ENCODE results near the gene CTIF. TPM values are rescaled to one million over a fixed set of nuclear protein-coding genes. Genes with fewer than 3 reads are reported as not detected.

CTIF gene
- total RNA-seq, 1 experiment from 2014 or later, result 95.8 TPM

- intact Hi-C loops (cut with micrococcal nuclease), result loop anchor here (2.0 kb wide), 1 partner anchor 76 kb away; no protein-coding TSS in a partner anchor
- peak; percentile 62 for DNase-seq (ENCODE audit: unreplicated experiment)
- POLR2A ChIA-PET, result interaction anchor here (0.6 to 1.5 kb wide), 4 partner anchors 11 to 80 kb away, joined by 3 to 4 read pairs (median 4); no protein-coding TSS in a partner anchor
- Mint-ChIP-seq H3K4me3 (ENCODE audit: unreplicated experiment) (no peak overlapping the region), H3K27me3 (ENCODE audit: insufficient read depth, unreplicated experiment) (no peaks in the 10 kb centered on the region), H3K9me3 (ENCODE audit: unreplicated experiment) (no peaks in the 10 kb centered on the region), H3K27ac (ENCODE audit: low read depth, unreplicated experiment) (peak overlapping the region; percentile 80), H3K36me3 (ENCODE audit: insufficient read depth, unreplicated experiment) (no peaks in the 10 kb centered on the region), H3K4me1 (ENCODE audit: insufficient read depth, unreplicated experiment) (peaks cover 16% of the 10 kb centered on the region)
- BruUV-seq (replicated peaks), result no TSS peak
- no peak for TF ChIP-seq CTCF (IDR thresholded peaks at IDR 0.05; ENCODE audit: unreplicated experiment)
- CTCF ChIA-PET, result interaction anchor here (0.6 to 0.7 kb wide), 2 partner anchors 57 to 73 kb away, joined by 4 to 5 read pairs; no protein-coding TSS in a partner anchor
Observed at GRCh38 chr18:48872234-48873145, 333.7 kb downstream of the CTIF start.

- no TSS peak for BruUV-seq (replicated peaks)
- Mint-ChIP-seq H3K27ac (ENCODE audit: low read depth, unreplicated experiment) (no peak overlapping the region), H3K9me3 (ENCODE audit: unreplicated experiment) (no peaks in the 10 kb centered on the region), H3K36me3 (ENCODE audit: insufficient read depth, unreplicated experiment) (no peaks in the 10 kb centered on the region), H3K4me3 (ENCODE audit: unreplicated experiment) (no peak overlapping the region), H3K4me1 (ENCODE audit: insufficient read depth, unreplicated experiment) (peaks cover 21% of the 10 kb centered on the region), H3K27me3 (ENCODE audit: insufficient read depth, unreplicated experiment) (no peaks in the 10 kb centered on the region)
- intact Hi-C loops (cut with micrococcal nuclease), result no loop called here
- DNase-seq (ENCODE audit: unreplicated experiment), result no peak
- CTCF ChIA-PET, result interaction anchor here (0.8 kb wide), 1 partner anchor 167 kb away, joined by 3 read pairs; no protein-coding TSS in a partner anchor
- POLR2A ChIA-PET, result interaction anchor here (1.5 kb wide), 1 partner anchor 77 kb away, joined by 4 read pairs; no protein-coding TSS in a partner anchor
- no peak for TF ChIP-seq CTCF (IDR thresholded peaks at IDR 0.05; ENCODE audit: unreplicated experiment)
Observed at GRCh38 chr18:48874233-48874632, 335.4 kb downstream of the CTIF start.

GRCh38 chr18:48874701-48875162 lies 335.9 kb downstream of the CTIF start:
- no peaks in the 10 kb centered on the region for H3K36me3 Mint-ChIP-seq (ENCODE audit: insufficient read depth, unreplicated experiment)
- no peak overlapping the region for H3K4me3 Mint-ChIP-seq (ENCODE audit: unreplicated experiment)
- no peaks in the 10 kb centered on the region for H3K27me3 Mint-ChIP-seq (ENCODE audit: insufficient read depth, unreplicated experiment)
- H3K9me3 Mint-ChIP-seq (ENCODE audit: unreplicated experiment), result no peaks in the 10 kb centered on the region
- CTCF ChIA-PET, result interaction anchor here (0.8 kb wide), 1 partner anchor 167 kb away, joined by 3 read pairs; no protein-coding TSS in a partner anchor
- intact Hi-C loops (cut with micrococcal nuclease), result no loop called here
- no peak overlapping the region for H3K27ac Mint-ChIP-seq (ENCODE audit: low read depth, unreplicated experiment)
- TF ChIP-seq CTCF (IDR thresholded peaks at IDR 0.05; ENCODE audit: unreplicated experiment), result no peak
- H3K4me1 Mint-ChIP-seq (ENCODE audit: insufficient read depth, unreplicated experiment), result peaks cover 21% of the 10 kb centered on the region
- POLR2A ChIA-PET, result no interaction called here
- no TSS peak for BruUV-seq (replicated peaks)
- no peak for DNase-seq (ENCODE audit: unreplicated experiment)

- Mint-ChIP-seq H3K36me3 (ENCODE audit: insufficient read depth, unreplicated experiment) (no peaks in the 10 kb centered on the region), H3K27me3 (ENCODE audit: insufficient read depth, unreplicated experiment) (no peaks in the 10 kb centered on the region), H3K4me3 (ENCODE audit: unreplicated experiment) (no peak overlapping the region), H3K27ac (ENCODE audit: low read depth, unreplicated experiment) (no peak overlapping the region), H3K4me1 (ENCODE audit: insufficient read depth, unreplicated experiment) (peaks cover 21% of the 10 kb centered on the region), H3K9me3 (ENCODE audit: unreplicated experiment) (no peaks in the 10 kb centered on the region)
- no TSS peak for BruUV-seq (replicated peaks)
- no peak for TF ChIP-seq CTCF (IDR thresholded peaks at IDR 0.05; ENCODE audit: unreplicated experiment)
- POLR2A ChIA-PET, result no interaction called here
- intact Hi-C loops (cut with micrococcal nuclease), result no loop called here
- CTCF ChIA-PET, result interaction anchor here (0.5 to 0.8 kb wide), 3 partner anchors 128 to 431 kb away, joined by 3 read pairs; no protein-coding TSS in a partner anchor
- DNase-seq (ENCODE audit: unreplicated experiment), result no peak
Observed at GRCh38 chr18:48875314-48875941, 336.6 kb downstream of the CTIF start.

All from MCF 10A (cell line).